ENCODE data around the gene CIB4.

GRCh38 chr2:26644188-26644835, 3.1 kb upstream of the CIB4 start:
- TF ChIP-seq, protein P1, sequence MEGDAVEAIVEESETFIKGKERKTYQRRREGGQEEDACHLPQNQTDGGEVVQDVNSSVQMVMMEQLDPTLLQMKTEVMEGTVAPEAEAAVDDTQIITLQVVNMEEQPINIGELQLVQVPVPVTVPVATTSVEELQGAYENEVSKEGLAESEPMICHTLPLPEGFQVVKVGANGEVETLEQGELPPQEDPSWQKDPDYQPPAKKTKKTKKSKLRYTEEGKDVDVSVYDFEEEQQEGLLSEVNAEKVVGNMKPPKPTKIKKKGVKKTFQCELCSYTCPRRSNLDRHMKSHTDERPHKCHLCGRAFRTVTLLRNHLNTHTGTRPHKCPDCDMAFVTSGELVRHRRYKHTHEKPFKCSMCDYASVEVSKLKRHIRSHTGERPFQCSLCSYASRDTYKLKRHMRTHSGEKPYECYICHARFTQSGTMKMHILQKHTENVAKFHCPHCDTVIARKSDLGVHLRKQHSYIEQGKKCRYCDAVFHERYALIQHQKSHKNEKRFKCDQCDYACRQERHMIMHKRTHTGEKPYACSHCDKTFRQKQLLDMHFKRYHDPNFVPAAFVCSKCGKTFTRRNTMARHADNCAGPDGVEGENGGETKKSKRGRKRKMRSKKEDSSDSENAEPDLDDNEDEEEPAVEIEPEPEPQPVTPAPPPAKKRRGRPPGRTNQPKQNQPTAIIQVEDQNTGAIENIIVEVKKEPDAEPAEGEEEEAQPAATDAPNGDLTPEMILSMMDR (conservative IDR thresholded peaks at IDR 0.05; ENCODE audit: low read depth, low read length), result no peak
- no peak for TF ChIP-seq EZH2 (IDR thresholded peaks at IDR 0.05; ENCODE audit: borderline replicate concordance, low read depth, low read length, poor library complexity, severe bottlenecking)
